Activated naive CD8-positive, alpha-beta T cell treated with anti-CD3 and anti-CD28 coated beads for 36 hours (primary cell): ENCODE data around the gene COMP. TPM values are rescaled to one million over a fixed set of nuclear protein-coding genes. Genes with fewer than 3 reads are reported as not detected.

ENCODE experiments used
- DNase-seq: peaks from one replicate; pipeline ENCODE4 v3.0.0; 2021
- H3K27ac Mint-ChIP-seq: one replicate; pipeline ENCODE4 v1.8.0; 2022; ENCODE audit warnings: mild to moderate bottlenecking, moderate library complexity, mixed read lengths
- H3K27me3 Mint-ChIP-seq: one replicate; pipeline ENCODE4 v1.8.0; 2022; ENCODE audit warnings: mild to moderate bottlenecking, mixed read lengths
- H3K36me3 Mint-ChIP-seq: one replicate; pipeline ENCODE4 v1.8.0; 2021; ENCODE audit warnings: mild to moderate bottlenecking, mixed read lengths
- H3K4me1 Mint-ChIP-seq: one replicate; pipeline ENCODE4 v1.8.0; 2021; ENCODE audit warnings: mixed read lengths
- H3K4me3 Mint-ChIP-seq: one replicate; pipeline ENCODE4 v1.8.0; 2022; ENCODE audit warnings: mild to moderate bottlenecking, moderate library complexity, mixed read lengths
- H3K9me3 Mint-ChIP-seq: one replicate; pipeline ENCODE4 v1.8.0; 2022; ENCODE audit warnings: mixed read lengths
- total RNA-seq, 2 experiments: library from RNA; stranded (reverse); gene quantifications; one replicate each; pipeline ENCODE4 v1.2.3, GENCODE V29; 2021

Gene COMP
- total RNA-seq, 2 experiments from 2014 or later = not detected

DNA sequence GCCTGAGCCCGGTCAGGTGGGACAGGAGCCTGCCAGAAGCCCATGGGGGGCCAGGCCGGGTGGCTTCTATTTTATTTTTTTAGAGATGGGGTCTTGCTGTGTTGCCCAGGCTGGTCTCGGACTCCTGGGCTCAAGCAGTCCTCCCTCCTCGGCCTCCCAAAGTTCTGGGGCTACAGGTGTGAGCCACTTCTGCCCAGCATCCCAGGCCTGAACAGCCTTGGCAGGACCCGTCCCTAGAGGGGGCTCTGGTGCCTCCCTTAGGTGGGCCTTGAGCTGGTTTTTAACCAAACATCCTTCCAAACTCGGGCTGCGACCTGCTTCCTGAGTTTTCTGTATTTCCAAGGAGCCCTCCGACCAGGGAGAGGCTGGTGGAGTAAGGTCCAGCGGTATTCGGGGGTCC lies 10.5 kb downstream of the COMP start:
- H3K4me3 Mint-ChIP-seq = no peak overlapping the region
- H3K9me3 Mint-ChIP-seq = no peaks in the 10 kb centered on the region
- H3K27ac Mint-ChIP-seq = no peak overlapping the region

DNA sequence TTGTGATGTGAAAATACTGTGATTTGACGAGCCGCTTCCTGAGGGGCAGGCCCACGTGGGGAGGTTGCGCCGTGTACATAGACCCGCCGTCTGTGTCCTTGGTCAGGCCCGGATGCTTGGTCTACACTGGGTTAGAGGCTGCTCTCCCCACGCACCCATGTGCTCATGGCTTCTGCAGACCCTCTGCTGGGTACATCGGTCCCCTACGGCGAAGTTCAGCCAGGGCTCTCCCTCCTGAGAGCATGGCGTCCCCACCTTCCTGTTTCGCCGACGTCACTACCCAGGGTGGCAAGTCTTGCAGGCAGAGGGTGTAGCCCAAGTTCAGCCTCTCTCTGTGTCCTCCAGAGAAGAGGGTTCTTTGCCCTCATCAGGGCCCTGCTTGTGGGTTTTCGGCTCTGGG lies 11.0 kb downstream of the COMP start:
- DNase-seq = no peak
- Mint-ChIP-seq H3K27ac (no peak overlapping the region), H3K27me3 (peaks cover 2% of the 10 kb centered on the region), H3K4me1 (peaks cover 3% of the 10 kb centered on the region), H3K36me3 (no peaks in the 10 kb centered on the region), H3K9me3 (no peaks in the 10 kb centered on the region), H3K4me3 (no peak overlapping the region)

More for the DNA sequence above, 10.5 kb downstream of the COMP start:
- no peak for DNase-seq
- Mint-ChIP-seq H3K27me3 (peaks cover 8% of the 10 kb centered on the region), H3K4me1 (peaks cover 6% of the 10 kb centered on the region), H3K36me3 (no peaks in the 10 kb centered on the region)

DNA sequence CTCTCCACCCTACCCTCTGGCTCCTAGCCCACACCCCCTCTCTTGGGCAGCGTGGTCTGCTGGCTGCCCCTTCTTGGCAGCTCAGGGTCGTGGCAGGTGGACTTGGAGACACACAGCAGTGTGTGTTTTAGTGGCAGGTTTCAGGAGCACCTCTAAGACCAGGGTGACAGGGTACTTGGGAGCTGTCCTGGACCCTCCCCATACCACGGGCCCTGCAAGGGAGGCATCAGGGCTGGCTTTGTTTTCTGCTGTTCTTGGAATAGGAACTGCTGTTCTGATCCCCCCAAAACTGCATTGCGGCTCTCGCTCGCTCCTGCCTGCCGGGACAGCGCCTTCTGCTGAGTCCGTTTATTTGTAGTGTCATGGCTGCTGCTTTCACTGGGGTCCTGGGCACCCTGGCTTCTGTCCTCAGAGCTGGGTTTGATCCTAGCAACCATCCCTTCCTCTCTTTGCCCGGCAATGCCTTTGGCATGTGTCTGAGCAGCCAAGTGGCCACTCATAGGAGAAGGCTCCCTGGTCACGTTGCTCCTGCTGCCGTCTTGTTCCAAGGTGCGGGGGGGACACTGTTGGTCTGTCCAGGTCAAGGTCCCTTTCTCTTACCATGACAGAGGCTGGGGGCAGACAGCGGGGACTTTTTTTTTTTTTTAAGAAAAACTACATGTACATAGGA lies 12.1 kb downstream of the COMP start:
- Mint-ChIP-seq H3K4me1 (peaks cover 3% of the 10 kb centered on the region), H3K36me3 (no peaks in the 10 kb centered on the region), H3K4me3 (no peak overlapping the region), H3K27ac (no peak overlapping the region), H3K9me3 (no peaks in the 10 kb centered on the region), H3K27me3 (no peaks in the 10 kb centered on the region)
- DNase-seq = no peak

DNA sequence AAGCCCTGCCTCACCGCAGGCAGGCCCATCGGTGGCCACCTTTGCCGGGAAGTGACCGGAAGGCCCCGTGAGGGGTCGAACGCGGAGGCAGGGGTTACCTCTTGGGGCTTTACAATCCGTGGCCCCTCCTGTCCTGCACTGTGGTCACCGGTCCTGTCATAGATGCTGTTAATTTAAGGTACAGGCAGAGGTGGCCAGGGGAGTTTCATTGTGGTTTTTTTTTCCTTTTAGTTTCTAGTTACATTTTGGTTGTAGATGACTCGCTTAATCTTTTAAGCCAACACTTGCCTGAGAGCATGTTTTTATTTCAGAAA lies 13.1 kb downstream of the COMP start:
- peaks cover 3% of the 10 kb centered on the region for H3K4me1 Mint-ChIP-seq
- H3K27me3 Mint-ChIP-seq = no peaks in the 10 kb centered on the region
- DNase-seq = no peak
- H3K36me3 Mint-ChIP-seq = no peaks in the 10 kb centered on the region
- H3K4me3 Mint-ChIP-seq = no peak overlapping the region
- H3K9me3 Mint-ChIP-seq = no peaks in the 10 kb centered on the region
- no peak overlapping the region for H3K27ac Mint-ChIP-seq

DNA sequence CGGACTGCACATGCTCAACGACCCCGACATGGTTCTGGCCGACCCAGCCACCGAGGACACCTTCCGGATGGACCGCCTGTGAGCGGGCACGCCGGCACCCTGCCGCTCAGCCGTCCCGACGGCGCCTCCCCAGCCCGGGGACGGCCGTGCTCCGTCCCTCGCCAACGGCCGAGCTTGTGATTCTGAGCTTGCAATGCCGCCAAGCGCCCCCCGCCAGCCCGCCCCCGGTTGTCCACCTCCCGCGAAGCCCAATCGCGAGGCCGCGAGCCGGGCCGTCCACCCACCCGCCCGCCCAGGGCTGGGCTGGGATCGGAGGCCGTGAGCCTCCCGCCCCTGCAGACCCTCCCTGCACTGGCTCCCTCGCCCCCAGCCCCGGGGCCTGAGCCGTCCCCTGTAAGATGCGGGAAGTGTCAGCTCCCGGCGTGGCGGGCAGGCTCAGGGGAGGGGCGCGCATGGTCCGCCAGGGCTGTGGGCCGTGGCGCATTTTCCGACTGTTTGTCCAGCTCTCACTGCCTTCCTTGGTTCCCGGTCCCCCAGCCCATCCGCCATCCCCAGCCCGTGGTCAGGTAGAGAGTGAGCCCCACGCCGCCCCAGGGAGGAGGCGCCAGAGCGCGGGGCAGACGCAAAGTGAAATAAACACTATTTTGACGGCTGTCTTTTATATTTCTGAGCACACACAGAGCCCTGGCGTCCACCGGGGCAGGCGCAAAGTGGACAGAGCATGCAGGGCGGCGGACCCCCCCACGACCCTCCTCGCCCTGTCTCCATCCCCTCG lies 13.6 kb downstream of the COMP start:
- peaks cover 3% of the 10 kb centered on the region for H3K4me1 Mint-ChIP-seq
- no peak overlapping the region for H3K4me3 Mint-ChIP-seq
- no peak overlapping the region for H3K27ac Mint-ChIP-seq
- H3K27me3 Mint-ChIP-seq = no peaks in the 10 kb centered on the region
- no peaks in the 10 kb centered on the region for H3K9me3 Mint-ChIP-seq
- no peak for DNase-seq
- no peaks in the 10 kb centered on the region for H3K36me3 Mint-ChIP-seq

DNA sequence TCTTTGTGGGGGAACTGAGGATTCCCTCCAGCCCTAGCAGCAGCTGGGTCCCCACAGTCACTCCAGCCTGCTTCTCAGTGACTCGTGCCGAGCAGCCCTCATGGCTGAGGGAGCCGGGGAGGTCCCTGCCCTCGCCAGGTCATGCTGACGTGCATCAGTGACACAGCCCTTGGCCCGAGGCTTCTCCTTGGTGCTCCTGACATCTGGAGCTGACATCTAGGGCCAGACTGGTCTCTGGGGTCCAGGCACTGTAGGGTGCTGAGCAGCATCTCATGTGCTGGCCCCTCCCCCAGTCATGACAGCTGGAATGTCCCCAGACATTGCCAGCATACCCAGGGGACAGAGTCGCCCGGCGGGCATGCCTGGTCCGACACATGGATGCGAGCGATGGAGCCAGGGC lies 14.4 kb downstream of the COMP start:
- Mint-ChIP-seq H3K9me3 (no peaks in the 10 kb centered on the region), H3K27ac (no peak overlapping the region), H3K36me3 (no peaks in the 10 kb centered on the region), H3K4me1 (peaks cover 3% of the 10 kb centered on the region), H3K4me3 (no peak overlapping the region), H3K27me3 (no peaks in the 10 kb centered on the region)
- DNase-seq = no peak

DNA sequence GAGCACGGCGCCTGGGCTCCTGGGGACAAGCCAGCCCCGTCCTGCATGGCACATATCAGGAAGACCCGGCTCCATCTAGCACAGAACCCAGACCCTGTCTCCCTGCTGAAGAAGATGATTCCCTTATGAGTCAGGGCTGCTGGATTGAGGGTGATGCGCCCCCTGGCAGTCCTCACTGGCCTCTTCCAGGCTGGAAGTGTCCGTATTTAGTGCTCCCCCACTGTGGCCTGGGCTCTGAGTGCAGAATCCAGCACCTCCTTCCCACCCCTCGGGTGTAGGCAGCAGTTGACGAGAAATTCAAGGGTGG lies 14.9 kb downstream of the COMP start:
- Mint-ChIP-seq H3K27me3 (no peaks in the 10 kb centered on the region), H3K27ac (no peak overlapping the region), H3K4me3 (no peak overlapping the region), H3K9me3 (no peaks in the 10 kb centered on the region), H3K4me1 (peaks cover 3% of the 10 kb centered on the region), H3K36me3 (no peaks in the 10 kb centered on the region)
- DNase-seq = no peak

DNA sequence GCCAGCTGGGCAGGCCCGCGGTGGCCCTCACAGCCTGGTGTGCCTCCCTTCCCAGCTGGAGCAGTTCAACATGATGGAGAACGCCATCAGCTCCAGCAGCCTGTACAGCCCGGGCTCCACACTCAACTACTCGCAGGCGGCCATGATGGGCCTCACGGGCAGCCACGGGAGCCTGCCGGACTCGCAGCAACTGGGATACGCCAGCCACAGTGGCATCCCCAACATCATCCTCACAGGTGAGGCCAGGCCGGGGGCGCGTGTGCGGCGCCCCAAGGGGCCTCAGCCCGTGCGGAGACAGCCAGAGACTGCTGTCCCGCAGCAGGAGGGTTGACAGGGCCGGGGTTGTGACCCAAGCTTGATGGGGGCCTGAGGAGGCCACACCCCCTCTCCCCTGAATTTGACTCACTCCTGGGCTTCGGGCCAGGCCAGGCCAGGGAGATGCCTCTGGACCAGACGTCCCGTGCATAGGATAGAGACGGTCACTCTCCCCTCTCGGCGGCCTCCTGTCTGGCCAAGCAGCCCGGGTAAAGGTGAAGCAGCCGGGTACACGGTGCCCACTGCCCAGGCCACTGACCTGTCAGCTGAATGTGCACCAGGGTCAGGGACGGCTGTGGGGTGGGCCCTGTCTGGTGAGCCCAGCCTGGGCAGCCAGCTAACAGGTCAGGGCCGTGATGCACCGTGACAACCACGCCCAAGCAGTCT lies 15.4 kb downstream of the COMP start:
- Mint-ChIP-seq H3K36me3 (no peaks in the 10 kb centered on the region), H3K4me3 (no peak overlapping the region), H3K4me1 (peaks cover 3% of the 10 kb centered on the region), H3K9me3 (no peaks in the 10 kb centered on the region), H3K27ac (no peak overlapping the region), H3K27me3 (no peaks in the 10 kb centered on the region)
- no peak for DNase-seq

DNA sequence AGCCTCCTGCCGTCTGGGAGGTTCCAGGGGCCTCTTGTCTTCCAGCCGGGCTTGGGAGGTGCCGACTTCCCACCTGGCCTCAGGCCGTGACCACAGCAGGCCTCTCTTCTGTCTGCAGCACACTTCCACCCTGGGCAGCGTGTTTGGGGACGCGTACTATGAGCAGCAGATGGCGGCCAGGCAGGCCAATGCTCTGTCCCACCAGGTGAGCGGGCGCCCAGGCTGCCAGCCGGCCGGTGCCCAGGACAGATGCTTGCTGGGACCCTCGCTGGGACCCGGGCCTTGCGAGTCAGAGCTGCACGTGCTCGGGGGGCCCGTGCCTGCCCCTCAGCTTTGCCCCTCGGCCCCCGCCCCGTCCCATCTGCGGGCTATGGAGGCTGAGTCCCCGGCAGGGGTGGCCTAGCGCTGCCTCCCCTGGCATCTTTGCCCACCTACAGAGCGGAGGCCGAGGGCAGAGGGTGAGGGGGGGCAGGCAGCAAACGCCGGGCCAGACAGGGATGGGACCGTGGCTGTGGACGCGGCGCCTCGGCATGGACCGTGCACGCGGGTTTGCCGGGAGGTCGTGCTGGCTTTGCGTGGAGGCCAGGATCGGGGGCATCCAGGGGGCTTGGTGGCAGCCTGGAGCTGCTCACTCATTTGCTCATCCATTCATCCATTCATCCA lies 16.2 kb downstream of the COMP start:
- H3K4me1 Mint-ChIP-seq = peaks cover 3% of the 10 kb centered on the region
- H3K4me3 Mint-ChIP-seq = no peak overlapping the region
- H3K36me3 Mint-ChIP-seq = no peaks in the 10 kb centered on the region
- no peak for DNase-seq
- no peaks in the 10 kb centered on the region for H3K9me3 Mint-ChIP-seq
- no peaks in the 10 kb centered on the region for H3K27me3 Mint-ChIP-seq
- H3K27ac Mint-ChIP-seq = no peak overlapping the region

DNA sequence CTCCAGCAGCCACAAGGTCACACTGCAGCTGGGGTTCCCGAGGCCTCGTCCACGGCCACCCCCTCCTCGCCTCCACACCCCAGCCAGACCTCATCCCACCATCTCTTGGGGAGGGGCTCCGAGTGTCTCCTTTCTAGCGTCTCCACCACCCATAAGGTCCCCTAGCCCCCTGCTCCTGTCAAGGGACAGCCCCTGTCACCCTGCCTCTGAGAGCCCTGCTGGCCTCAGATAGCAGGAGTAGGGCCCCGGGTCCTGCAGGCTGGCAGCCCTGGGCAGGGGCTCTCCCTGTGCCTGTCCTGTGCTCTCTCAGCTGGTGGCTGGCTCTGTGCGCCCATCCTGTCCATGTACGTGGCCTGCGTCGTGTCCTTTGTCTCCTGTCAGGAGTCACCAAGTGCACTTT lies 17.0 kb downstream of the COMP start:
- no peaks in the 10 kb centered on the region for H3K27me3 Mint-ChIP-seq
- H3K4me1 Mint-ChIP-seq = peaks cover 3% of the 10 kb centered on the region
- no peak for DNase-seq
- H3K36me3 Mint-ChIP-seq = no peaks in the 10 kb centered on the region
- no peaks in the 10 kb centered on the region for H3K9me3 Mint-ChIP-seq
- H3K27ac Mint-ChIP-seq = no peak overlapping the region
- no peak overlapping the region for H3K4me3 Mint-ChIP-seq

DNA sequence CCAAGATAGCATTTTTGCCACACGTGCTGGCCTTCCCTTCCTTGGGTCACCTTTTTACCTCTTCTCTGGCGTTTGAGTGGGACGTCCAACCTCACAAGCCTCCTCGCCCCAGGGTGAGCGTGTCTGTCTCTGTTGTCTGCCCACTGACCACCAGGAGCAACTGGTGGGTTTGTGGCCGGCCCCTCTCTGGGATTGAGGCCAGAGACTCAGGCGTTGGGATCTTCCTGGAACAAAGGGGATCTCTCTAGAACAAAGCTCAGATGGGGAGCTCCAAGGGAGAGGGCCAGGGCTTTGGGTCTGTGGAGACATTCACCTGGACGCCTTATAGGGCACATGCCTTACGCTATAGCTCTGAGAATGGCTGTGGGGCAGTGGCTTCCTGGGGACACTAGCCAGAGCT lies 17.4 kb downstream of the COMP start:
- Mint-ChIP-seq H3K9me3 (no peaks in the 10 kb centered on the region), H3K4me1 (peaks cover 3% of the 10 kb centered on the region), H3K4me3 (no peak overlapping the region), H3K36me3 (no peaks in the 10 kb centered on the region), H3K27me3 (no peaks in the 10 kb centered on the region), H3K27ac (no peak overlapping the region)
- no peak for DNase-seq

DNA sequence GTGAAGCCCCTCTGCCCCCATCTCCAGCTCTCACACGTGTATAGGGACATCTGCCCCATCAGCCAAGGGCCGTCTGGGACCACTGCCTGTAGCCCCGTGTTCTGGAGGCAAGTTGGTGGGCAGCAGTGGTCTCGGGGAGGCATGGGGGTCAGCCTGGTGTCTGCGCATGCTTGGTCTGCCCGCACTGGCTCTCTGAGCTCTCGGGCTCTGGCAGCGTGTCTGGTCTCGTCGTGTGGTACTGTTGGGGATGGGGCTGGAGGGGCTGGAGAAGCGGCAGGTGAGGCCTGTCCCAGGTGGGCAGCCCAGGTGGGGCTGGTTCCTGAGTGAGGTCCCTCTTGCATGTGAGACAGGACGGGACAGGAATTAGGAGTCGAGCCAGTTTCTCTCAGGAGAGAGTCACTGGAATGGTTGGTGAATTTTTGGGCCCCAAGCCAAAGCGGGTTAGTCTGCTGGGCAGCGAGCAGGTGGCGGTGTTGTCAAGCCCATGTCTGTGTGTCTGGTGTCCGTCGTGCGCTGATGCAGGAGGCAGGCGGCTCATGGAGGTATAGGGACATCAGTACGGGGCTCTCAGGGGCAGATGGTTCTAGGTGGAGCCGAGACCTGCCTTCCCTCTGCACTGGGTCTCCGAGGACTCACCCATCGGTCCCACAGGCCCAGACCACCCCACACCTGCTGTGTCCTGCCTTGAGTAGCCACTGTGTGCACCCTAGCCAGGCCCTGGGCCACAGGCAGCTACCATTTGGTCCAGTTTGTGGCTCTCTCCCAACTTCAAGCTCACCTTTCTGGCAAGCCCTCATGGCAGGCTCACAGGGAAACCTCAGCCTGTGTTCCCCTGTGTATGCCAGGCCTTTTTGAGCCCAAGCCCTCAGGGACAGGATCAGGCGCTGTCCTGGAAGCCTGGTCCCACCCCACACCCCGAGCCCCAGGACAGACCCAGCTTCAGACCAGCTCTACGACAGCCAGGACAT lies 18.2 kb downstream of the COMP start:
- Mint-ChIP-seq H3K4me1 (no peaks in the 10 kb centered on the region), H3K9me3 (no peaks in the 10 kb centered on the region), H3K4me3 (no peak overlapping the region), H3K27ac (no peak overlapping the region), H3K27me3 (no peaks in the 10 kb centered on the region), H3K36me3 (no peaks in the 10 kb centered on the region)
- DNase-seq = no peak

DNA sequence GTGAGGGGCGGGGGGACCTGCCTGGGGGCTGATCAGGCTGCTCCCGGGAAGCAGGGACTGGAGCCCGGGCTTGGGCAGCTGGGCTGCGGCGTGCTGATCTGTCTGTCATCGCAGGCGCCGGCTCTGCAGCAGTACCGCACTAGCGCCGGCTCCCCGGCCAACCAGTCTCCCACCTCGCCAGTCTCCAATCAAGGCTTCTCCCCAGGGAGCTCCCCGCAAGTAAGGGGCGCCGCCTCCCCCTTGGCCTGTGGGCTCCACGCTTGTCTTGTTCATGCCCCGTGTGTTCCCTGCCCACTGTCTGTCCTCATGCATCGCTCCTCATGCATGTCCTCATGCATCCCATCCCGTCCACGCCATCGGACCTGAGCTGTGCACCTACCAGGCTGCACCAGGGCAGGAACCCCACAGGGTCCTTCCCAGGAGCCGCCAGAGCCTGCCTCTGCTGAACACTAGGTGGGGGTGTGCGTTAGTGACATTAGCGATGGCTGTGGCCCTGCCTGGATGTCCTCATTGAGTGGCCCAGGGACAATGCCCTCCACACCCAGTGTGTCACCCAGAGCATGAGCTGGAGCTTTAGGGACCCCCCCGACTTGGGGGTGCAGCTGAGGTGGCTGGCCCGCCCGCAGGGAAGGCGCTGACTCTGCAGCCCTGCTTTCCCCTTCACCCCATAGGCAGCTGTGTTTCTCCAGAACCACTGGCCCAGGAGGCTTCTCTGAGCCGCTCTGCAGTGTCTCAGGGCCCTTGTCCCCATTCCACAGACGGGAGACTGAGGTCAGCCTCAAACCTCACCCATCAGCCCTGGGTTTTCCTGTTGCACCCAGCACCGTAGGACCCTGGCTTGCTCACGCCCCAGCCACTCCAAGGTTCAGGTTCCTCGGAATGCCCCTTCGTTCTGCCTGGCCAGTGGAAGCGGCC lies 19.5 kb downstream of the COMP start:
- H3K4me1 Mint-ChIP-seq = no peaks in the 10 kb centered on the region
- H3K36me3 Mint-ChIP-seq = peaks cover 1% of the 10 kb centered on the region
- H3K9me3 Mint-ChIP-seq = no peaks in the 10 kb centered on the region
- no peaks in the 10 kb centered on the region for H3K27me3 Mint-ChIP-seq
- no peak overlapping the region for H3K27ac Mint-ChIP-seq
- H3K4me3 Mint-ChIP-seq = no peak overlapping the region
- DNase-seq = no peak
